GM06990 (cell line): ENCODE data around the gene C11orf97.

Source experiments
- DNase-seq: peaks from one replicate; pipeline ENCODE4 v3.0.0-alpha.2; 2011; ENCODE audit not compliant: insufficient read length; ENCODE audit errors: extremely low read depth
- H3K27me3 ChIP-seq: replicated peaks from 2 replicates; pipeline ENCODE4 v1.6.0; 2011; ENCODE audit warnings: low read length; ENCODE audit not compliant: control insufficient read depth, insufficient read depth
- H3K36me3 ChIP-seq: 2 replicates; pipeline ENCODE4 v1.5.1; 2011; ENCODE audit warnings: low read length; ENCODE audit not compliant: control insufficient read depth, insufficient read depth
- H3K4me3 ChIP-seq: replicated peaks from 2 replicates; pipeline ENCODE4 v1.5.1; 2011; ENCODE audit warnings: low read depth, mild to moderate bottlenecking, control low read depth, low read length
- CTCF ChIP-seq: IDR thresholded peaks from 2 replicates; pipeline ENCODE4 v1.5.1; 2011; ENCODE audit warnings: low read length, control low read depth, mild to moderate bottlenecking, inconsistent platforms; ENCODE audit not compliant: insufficient read depth, poor library complexity, severe bottlenecking

The C11orf97 gene

GRCh38 chr11:94545264-94546161, 33.3 kb downstream of the C11orf97 start:
- H3K4me3 ChIP-seq: no peak overlapping the region
- no peaks in the 10 kb centered on the region for H3K36me3 ChIP-seq
- TF ChIP-seq CTCF: no peak
- H3K27me3 ChIP-seq: no peaks in the 10 kb centered on the region; the same call in 1 of the 2 replicates
- DNase-seq: no peak

- Histone ChIP-seq H3K27me3 (no peaks in the 10 kb centered on the region; the same call in 1 of the 2 replicates), H3K36me3 (no peaks in the 10 kb centered on the region), H3K4me3 (no peak overlapping the region)
- TF ChIP-seq CTCF: no peak
- no peak for DNase-seq
Observed at GRCh38 chr11:94546162-94546470, 33.9 kb downstream of the C11orf97 start.

GRCh38 chr11:94546886-94547285, 34.6 kb downstream of the C11orf97 start:
- DNase-seq: no peak
- no peaks in the 10 kb centered on the region; the same call in 1 of the 2 replicates for H3K27me3 ChIP-seq
- no peak for TF ChIP-seq CTCF
- H3K36me3 ChIP-seq: no peaks in the 10 kb centered on the region
- no peak overlapping the region for H3K4me3 ChIP-seq

- Histone ChIP-seq H3K36me3 (no peaks in the 10 kb centered on the region), H3K27me3 (no peaks in the 10 kb centered on the region; the same call in 1 of the 2 replicates), H3K4me3 (no peak overlapping the region)
- no peak for DNase-seq
- TF ChIP-seq CTCF: no peak
Observed at GRCh38 chr11:94549146-94549545, 36.9 kb downstream of the C11orf97 start.

- DNase-seq: no peak
- Histone ChIP-seq H3K4me3 (no peak overlapping the region), H3K27me3 (no peaks in the 10 kb centered on the region; the same call in 1 of the 2 replicates), H3K36me3 (no peaks in the 10 kb centered on the region)
- no peak for TF ChIP-seq CTCF
Observed at GRCh38 chr11:94550513-94550912, 38.3 kb downstream of the C11orf97 start.
